Measurements from ENCODE around the gene COL5A1.

GRCh38 chr9:134789168-134789567 lies 147.6 kb downstream of the COL5A1 start:
- TF ChIP-seq REST (IDR thresholded peaks at IDR 0.05; ENCODE audit: insufficient read depth in 1 of 2, low read depth in 2 of 2, low read length in 2 of 2): no peak
- TF ChIP-seq TAF1 (IDR thresholded peaks at IDR 0.05; ENCODE audit: borderline replicate concordance, insufficient read depth, low read length): no peak

All from PFSK-1 (cell line).